ENCODE data around the gene SCN3B.

The SCN3B gene

GRCh38 chr11:123653827-123654565 is 428 bp downstream of the SCN3B start:
- DNase-seq (ENCODE audit: low read depth), result no peak

GRCh38 chr11:123653483-123653826 is 969 bp downstream of the SCN3B start:
- no peak for DNase-seq (ENCODE audit: low read depth)

- no peak for DNase-seq (ENCODE audit: low read depth)
These were observed 1.8 kb downstream of the SCN3B start for GRCh38 chr11:123652599-123652998.

- DNase-seq (ENCODE audit: low read depth), result no peak
These were observed 3.5 kb downstream of the SCN3B start for GRCh38 chr11:123650901-123651300.

GRCh38 chr11:123645286-123645975 is 9.0 kb downstream of the SCN3B start:
- DNase-seq (ENCODE audit: low read depth), result no peak

GRCh38 chr11:123642435-123642834 is 12.0 kb downstream of the SCN3B start:
- no peak for DNase-seq (ENCODE audit: low read depth)

- DNase-seq (ENCODE audit: low read depth), result no peak
These were observed 13.0 kb downstream of the SCN3B start for GRCh38 chr11:123641495-123641840.

GRCh38 chr11:123640677-123641494 is 13.5 kb downstream of the SCN3B start:
- DNase-seq (ENCODE audit: low read depth), result peak; percentile 8

- no peak for DNase-seq (ENCODE audit: low read depth)
These were observed 14.4 kb downstream of the SCN3B start for GRCh38 chr11:123640029-123640428.

GRCh38 chr11:123630126-123630608 is 24.3 kb downstream of the SCN3B start:
- DNase-seq (ENCODE audit: low read depth), result no peak

GRCh38 chr11:123628936-123629683 is 25.3 kb downstream of the SCN3B start:
- DNase-seq (ENCODE audit: low read depth), result no peak

GRCh38 chr11:123624974-123625373 is 29.4 kb downstream of the SCN3B start:
- DNase-seq (ENCODE audit: low read depth), result no peak

GRCh38 chr11:123622576-123622975 is 31.8 kb downstream of the SCN3B start:
- DNase-seq (ENCODE audit: low read depth), result no peak

GRCh38 chr11:123616505-123617198 is 37.8 kb downstream of the SCN3B start:
- DNase-seq (ENCODE audit: low read depth), result no peak

GRCh38 chr11:123611698-123612097 is 42.7 kb downstream of the SCN3B start:
- no peak for DNase-seq (ENCODE audit: low read depth)

- DNase-seq (ENCODE audit: low read depth), result no peak
These were observed 45.5 kb downstream of the SCN3B start for GRCh38 chr11:123608945-123609344.

GRCh38 chr11:123608371-123608770 is 46.1 kb downstream of the SCN3B start:
- no peak for DNase-seq (ENCODE audit: low read depth)

- no peak for DNase-seq (ENCODE audit: low read depth)
These were observed 46.6 kb downstream of the SCN3B start for GRCh38 chr11:123607781-123608180.

- no peak for DNase-seq (ENCODE audit: low read depth)
These were observed 50.8 kb downstream of the SCN3B start for GRCh38 chr11:123603666-123604065.

- DNase-seq (ENCODE audit: low read depth), result no peak
These were observed 52.7 kb downstream of the SCN3B start for GRCh38 chr11:123601743-123602142.

GRCh38 chr11:123601136-123601535 is 53.3 kb downstream of the SCN3B start:
- no peak for DNase-seq (ENCODE audit: low read depth)

GRCh38 chr11:123597859-123598258 is 56.6 kb downstream of the SCN3B start:
- no peak for DNase-seq (ENCODE audit: low read depth)

Measured in stimulated activated CD8-positive, alpha-beta memory T cell treated with anti-CD3 and anti-CD28 coated beads, Interleukin-12 subunit alpha, Interleukin-12 subunit beta, amount 100 ng/mL, for 4 hours (primary cell).